NCI-H1092 treated with DMSO at 0.1 percent for 48 hours (cell line): Measurements from ENCODE around the gene DYNAP.

Experiments
- DNase-seq: peaks from one replicate; lab custom pipeline; 2025; lab: John Stamatoyannopoulos, UW

DYNAP gene, protein sequence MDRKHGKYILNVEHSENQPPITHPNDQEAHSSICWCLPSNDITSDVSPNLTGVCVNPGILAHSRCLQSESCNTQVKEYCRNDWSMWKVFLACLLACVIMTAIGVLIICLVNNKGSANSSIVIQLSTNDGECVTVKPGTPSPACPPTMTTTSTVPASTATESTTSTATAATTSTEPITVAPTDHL

DNA sequence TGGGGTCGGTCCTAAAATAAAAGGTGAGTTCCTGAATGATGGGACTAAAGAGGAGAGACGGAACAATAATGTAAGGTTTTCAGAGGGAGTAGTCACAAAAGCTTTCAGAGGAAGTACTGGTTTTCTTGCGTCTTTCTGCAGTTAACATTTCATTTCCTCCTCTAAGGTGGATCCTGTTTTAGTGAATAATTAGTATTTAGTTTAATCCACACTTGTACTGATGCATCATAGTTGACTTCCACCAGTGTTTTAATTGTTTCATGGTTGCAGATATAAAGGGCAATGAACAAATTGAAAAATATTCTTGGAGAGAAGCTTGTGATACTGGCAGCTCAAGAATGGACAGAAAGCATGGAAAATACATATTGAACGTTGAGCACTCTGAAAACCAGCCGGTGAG is at the start of gene DYNAP:
TSS of gene DYNAP (plus strand) at position 301 of the 400 bp plus-strand sequence. CDS start at position 339, 38 bp downstream.
- DNase-seq = no peak

DNA sequence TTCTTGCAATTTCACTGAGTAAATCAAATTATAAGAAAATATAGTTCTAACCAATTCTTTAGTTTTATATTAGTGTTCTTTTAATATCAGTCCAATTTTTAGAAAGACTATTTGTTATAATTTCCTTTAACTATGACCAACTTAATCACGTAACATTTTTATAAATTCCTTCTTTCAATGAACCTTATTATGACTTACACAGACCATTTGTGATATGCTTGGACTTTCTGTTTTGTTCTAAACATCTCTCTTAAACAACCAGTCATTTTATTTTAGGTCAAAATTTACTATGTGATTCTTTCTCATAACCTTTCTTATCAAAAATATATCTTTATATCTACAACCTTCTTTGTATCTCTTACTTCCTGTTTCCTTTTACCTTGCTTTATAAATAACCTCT is 39.5 kb upstream of the DYNAP start:
- DNase-seq = no peak

DNA sequence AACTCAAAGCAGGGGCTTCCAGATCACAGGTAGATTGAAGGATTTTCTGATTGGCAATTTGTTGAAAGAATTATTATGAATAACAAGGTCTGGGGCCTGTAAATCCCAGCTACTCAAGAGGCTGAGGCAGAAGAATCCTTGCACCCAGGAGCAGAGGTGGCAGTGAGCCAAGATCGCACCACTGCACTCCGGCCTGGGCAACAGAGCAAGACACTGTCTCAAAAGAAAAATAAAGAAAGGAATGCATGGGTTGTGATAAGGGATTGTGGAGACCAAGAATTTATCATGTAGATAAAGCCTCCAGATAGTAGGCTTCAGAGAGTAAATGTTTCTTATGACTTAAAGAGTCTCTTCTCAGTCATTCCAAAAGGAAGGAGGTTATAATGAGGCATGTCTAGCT is 35.8 kb upstream of the DYNAP start:
- DNase-seq = no peak

DNA sequence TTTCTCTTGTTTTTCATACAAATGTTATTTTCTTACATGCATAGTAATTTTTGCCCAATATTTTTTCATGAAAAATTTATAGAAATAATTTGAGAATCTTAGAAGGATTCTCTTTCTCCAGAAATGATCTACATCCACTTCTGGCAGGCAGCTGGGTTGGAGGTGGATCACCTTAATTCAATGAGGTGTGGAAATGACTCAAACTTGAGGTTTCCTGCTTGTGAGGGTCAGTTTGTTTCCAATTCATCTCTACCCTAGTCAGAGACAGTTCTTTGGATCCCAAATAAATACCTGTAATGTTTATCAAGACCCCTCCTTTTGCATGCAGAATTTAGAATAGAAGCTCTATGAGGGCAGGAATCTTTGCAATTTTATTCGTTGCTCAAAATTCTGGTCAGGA is 35.0 kb upstream of the DYNAP start:
- no peak for DNase-seq

DNA sequence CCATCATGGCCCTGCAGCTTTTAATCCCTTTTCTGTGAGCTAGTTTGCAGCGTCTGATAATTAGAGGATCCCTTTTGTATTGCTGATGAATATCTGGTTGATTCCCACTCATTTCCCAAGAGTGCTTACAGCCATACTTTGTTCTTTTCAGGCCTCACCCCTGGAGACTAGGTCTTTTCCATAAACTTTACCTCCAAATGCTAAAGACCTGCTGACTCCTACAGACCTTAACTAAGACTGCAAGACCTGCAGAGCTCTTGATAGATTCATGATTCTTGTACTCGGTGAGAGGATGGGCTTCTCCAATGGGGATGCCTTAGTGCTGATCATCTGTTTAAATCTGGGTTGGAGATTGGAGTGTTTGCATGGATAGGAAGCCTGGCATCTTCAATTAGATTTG is 33.1 kb upstream of the DYNAP start:
- no peak for DNase-seq

DNA sequence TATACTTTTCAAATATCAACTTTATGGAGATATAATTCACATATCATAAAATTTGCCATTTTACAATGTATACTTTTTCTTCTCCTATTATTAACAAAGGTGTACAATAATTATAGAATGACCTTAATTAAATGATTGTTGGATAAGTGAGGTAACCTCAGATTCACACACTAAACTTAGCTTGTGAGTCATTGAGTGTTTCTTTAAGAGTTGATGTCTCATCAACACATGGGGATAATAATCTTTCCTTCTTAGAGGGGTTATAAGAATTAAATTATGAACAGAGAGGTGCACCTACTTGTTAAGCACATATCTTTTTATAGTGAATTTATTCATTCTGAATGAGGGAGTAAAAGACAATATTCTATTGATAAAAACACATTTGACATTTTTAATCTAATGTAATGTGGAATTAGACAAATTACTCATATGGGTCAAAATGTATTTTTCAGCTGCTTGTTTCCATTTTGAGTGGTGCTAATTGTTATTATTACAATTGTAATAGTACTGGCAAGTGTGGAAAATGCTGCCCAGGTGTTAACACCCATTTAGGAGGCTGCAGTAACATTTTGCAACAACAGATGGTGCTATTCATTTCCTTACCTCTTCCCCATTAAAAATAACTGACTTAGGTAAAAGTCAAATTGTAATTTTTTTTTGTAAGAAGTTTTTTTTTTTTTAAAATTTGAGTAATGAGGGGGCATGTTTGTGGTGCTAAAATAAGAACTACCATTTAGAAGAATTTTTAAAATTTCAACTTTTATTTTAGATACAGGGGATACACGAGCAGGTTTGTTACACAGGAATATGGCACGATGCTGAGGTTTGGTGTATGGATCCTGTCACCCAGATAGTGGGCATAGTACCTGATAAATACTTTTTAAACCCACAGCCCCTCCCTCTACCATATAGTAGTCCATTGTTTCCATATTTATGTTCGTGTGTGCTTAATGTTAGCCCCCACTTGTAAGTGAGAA is 32.1 kb upstream of the DYNAP start:
- DNase-seq = no peak

DNA sequence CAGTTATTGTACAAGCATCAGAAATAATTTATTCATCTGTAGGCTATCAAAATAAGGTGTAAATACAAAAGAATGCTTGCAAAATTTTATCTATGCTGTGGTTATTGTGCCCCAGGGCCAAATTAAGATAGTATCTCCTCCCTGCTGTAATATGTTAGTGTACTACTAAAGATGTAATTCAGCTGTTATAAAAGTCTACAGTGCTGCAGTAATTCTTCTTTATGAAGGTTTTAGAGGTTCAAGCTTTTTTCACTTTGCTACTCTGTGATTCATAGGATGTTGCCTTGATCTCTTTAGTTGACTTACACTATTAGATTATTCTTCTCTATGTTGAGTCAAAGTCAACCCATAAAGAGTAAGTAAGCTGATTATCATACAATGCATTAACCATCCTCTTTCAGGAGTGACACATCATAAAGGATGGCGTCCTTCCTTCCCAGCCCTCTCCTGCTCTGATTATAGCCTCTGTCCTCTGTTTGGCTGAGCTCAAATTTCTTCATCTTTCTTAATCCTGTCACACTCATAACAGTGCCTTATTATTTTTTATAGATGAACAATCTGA is 29.3 kb upstream of the DYNAP start:
- DNase-seq = no peak

DNA sequence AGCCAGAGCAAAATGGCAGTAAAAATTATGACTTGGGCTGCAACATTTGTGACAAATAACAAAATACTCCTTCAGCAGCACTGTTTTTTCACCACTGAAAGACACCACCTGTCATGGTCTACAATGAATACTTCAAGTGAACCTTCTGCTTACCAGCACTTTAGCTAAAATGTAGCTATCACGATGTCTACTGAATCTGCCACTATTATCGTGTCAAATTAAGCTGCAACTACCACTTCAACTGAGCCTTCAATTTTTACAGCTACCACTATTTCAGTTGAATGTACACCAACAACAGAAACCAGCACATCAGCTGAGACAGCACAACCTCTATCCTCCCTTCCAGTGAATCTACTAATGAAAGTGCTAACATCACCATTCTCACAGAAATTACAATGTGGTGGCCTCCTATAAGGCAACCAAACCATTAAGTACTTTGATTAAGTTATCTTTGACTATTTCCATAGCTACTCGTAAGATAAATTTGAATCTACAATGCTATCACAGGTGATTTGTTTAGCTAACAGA is 10.8 kb upstream of the DYNAP start:
- no peak for DNase-seq

DNA sequence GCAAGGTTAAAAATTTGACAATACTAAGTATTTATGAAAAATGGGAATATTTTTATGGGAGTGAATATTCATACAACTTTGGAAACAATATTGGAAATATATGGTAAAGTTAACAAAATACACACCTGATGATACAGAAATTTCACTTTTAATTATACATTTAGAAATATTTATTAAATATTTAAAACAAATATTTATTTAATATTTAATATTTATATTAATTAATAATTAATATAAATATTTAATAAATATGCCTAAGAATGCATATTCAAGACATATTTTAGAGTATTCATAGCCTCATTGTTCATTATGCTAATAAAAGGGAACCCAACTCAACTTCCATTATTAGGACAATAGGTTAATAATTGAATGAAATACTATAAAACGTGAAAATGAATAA is 7.0 kb upstream of the DYNAP start:
- DNase-seq = no peak

DNA sequence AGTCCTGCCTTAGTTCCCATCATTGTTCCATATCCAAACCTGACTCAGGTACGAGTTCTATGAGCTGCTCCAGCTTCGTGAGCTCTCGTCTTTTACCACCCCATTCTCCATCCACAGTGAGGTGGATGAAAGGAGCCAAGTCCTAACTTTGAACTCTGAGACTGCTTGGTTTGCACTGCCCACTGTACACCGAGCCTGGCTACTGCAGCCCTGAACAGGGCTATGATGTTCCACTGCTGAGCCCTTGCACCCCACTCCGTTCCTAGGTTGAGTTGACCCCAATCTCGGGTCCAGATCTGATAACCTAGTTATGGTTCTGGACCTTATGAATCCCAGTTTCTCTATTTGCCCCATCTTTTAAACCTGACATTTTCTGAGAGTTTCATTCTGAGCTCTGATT is 5.3 kb upstream of the DYNAP start:
- DNase-seq = no peak

DNA sequence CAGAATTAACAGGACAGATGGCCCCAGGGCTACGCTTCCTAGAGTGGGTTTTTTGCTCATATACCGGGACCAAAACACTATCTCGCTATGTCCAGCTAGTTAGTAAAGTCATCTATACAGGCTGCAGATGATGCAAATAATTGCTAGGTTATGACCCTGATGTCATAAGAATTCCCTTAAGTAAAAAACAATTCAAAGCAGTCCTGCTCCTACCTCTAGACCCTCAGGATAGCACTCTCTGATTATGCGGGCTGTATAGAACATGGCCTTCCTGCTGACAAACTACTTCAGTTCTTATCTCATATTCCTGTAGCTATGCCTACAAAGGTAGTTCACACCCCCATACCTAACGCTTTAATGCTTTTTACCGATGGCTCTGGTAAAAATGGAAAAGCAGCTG is 13.2 kb downstream of the DYNAP start:
- DNase-seq = no peak

DNA sequence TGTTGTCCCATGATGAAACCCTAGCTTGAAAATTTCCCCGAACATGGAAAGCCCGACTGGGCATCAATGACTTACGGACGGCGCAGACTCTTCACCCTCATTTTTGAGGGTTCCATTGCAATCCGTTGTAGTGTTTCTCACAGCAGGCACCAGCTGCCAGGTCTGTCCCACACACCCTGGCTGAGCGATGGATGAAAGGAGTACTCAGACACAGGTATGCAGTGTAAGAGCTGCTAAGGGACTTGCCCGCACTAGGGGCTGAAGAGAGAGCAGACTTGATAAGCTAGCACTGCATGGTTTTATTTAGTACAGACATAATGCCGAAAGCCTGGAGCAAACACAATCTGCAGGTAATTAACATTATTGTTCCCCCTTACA is 15.8 kb downstream of the DYNAP start:
- DNase-seq = no peak

DNA sequence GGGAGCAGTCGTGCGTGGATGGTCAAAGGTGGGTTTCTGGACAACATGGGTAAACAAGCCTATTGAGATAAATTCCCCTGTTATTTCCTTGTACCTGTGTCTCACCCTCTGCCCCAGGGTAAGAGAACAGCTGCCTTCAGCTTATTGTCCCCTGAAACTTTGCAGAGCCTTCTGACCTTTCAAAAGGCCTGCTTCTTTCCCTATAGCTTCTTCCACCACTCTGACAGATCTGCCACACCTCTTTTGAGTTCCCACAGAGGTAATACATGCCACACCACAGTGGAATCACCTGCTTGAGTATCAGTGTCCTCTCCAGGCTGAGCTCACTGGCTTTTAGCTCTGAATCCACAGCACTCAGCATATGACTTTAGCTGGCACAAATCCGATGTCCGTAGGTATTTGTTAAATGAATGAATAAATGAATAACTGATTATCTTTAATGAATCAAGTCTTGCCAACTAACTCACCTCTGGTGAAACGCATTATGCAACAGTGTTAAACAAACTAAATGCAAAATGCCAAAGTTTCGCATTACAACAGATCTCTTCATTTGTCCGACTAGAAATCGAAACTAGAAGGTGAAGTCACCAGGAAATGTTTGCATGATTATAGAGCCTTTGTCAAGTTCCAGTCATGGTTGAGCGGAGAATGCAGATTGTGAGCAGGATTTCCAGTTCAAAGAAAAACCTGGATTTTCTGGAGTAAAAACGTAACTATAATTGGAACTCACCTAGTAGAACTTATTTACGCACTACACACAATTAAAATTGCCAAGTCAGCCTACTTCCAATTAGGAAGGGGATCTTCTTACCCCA is 16.4 kb downstream of the DYNAP start:
- DNase-seq = peak; percentile 11

DNA sequence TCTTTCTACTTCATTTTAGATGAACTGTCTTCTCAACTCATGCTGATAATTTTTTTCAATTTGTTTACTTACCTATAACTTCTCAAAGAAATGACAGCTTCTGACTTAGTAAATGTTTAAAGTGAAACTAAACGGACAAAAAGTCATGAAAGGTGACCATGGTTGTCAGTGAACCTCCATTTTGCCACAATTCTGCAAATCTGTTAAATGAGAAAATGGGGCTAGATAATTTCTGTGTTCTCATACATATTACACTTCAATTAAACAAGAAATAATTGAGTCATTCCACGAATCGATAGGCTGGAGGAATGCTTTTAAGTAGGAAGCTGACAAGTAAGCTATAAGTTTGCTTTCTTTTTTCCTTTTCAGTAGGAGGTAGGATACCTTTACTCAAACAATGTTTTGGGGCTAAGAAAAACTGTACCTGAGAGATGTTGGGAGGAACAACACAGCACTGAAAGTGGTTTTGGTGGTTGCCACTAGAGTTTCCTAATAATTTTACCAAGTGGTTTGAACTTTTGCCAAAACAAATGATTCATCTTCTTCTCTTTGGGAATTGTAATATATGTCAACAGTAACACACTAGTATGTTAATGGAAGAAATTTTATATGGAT is 17.1 kb downstream of the DYNAP start:
- no peak for DNase-seq

DNA sequence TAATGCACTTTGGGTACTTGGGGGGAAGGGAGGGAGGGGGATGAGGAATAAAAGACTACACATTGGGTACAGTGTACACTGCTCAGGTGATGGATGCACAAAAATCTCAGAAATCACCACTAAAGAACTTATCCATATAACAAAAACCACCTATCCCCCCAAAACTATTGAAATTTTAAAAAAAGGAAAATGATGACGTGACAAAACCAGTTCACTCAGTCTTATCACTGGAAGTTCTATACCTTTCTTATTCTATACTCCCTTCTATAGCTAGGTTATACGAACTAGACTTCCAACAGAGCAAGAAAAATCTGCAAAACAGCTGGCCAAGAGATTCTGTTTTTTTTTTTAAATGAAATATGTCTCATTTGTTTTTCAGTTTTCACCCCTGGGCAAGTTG is 20.8 kb downstream of the DYNAP start:
- no peak for DNase-seq

DNA sequence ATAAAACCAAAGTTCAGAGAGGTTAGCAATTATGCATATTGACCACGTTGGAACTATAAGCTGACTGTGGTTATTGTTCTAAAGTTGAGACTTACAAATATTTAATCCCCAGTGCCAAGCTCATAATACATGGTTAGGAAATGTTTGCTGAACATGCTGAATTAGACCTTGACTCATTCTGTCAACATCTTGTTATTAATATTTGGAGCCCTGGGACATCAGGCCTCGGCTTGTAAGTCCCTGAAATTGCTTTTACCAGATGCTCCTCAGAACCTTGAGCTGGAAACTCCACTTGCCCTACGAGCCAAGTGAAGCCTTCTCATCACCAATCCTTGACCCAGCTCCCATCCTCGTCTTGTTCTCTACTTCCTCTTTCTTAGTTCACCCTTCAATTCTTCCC is 21.2 kb downstream of the DYNAP start:
- no peak for DNase-seq

DNA sequence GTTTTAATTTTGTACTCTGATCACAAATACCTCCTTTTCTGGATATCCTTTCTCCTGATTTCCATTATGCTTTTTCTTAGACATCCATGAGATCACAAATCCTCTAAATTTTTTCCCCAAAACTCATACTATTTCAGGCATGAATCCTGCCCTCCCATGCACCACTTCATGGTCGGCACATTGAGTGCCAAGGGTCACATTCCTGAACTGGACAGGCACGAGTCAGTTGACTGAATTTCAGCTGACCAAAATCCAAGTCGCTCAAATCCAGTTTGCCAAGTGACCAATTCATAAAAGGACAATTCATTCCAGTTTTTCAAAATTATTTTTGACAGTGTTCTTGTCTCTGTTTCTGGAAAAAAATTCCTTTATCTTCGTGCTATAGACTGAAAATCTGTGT is 22.1 kb downstream of the DYNAP start:
- no peak for DNase-seq

DNA sequence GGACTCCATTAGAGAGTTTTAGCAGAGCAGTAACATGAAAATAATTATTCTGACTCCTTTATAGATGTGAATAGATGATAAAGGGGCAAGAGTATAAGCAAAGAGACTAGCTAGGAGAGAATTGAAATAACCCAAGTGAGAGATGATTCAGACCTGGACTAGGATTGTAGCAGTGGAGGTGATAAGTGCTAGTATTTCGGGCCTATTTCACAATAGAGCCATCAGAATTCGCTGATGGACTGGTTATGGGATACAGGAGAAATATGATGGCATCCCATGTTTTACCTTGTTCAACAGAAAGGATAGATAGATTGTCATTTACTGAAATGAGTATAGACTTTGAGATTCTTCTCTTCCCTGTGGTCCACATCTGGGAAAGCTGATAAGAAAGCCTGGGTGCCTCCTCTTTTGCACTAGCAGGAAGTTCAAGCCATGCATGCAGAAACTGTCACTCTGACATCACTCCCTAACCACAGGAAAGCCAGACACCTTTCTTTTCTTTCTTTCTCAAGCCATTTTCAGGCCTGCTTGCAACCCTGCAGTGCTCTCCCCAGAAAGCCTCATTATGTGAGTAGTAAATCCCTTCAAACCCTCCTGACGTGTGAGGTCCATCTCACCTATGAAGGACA is 25.3 kb downstream of the DYNAP start:
- no peak for DNase-seq

DNA sequence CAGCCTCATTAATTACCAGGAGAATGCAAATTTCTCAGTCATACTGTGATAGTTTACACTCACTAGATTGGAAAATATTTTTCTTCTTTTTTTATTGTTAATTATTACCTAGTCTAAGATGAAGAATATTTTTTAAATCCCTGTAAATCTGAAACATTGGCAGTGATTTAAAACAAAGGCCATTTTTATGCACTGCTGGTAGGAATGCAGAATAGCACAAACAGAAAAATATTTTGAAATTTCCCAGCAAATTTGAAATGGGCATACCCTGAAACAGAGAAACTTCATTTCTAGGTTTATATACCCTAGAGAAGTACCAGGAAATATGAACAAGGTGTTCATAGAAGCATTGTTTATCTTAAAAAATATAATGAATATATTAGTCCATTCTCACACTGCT is 31.0 kb downstream of the DYNAP start:
- no peak for DNase-seq

DNA sequence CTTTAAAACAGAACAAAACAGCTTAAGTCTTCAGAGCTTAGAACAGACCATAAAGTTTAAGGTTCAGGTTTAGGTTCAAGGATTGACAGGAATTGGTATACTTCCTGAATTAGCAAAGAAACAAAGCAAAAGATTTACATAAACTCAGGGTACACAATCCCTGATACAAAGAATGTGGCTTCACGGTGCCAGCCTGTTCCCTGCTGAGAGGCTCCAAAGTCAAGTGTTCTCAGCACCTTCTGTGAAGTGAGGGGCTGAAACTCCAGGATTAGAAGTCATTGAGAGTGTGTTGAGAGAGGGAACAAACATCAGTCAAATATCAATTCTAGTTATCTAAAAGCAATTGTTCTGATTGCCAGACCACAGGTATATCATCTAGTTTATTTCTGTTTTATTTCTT is 35.7 kb downstream of the DYNAP start:
- no peak for DNase-seq

DNA sequence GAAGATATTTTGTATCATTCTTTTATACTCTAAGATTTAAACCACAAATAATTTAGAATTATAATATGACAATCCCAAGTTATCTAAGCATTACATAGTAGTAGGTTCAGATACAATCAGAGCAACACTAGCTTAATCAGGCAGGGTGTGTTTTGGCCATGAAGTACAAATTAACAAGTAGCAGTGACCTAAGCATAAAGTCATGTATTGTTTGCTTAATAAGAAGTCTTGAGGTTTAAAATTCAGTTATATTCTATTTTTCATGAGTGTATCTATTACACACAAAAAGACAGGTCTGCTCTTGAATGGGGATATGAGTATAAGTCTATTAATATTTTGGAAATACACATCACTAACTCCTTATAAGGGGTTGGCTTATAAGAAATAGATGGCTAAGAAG is 39.9 kb downstream of the DYNAP start:
- no peak for DNase-seq
